ENCODE measurements around the gene NAGPA. TPM values are rescaled to one million over a fixed set of nuclear protein-coding genes. Genes with fewer than 3 reads are reported as not detected.

NAGPA gene
- total and polyA plus RNA-seq, 2 of the 8 experiments (the other 6 are each of a cell fraction or from before 2014, with no cell fraction given), result 10.1 to 13.2 TPM

DNA sequence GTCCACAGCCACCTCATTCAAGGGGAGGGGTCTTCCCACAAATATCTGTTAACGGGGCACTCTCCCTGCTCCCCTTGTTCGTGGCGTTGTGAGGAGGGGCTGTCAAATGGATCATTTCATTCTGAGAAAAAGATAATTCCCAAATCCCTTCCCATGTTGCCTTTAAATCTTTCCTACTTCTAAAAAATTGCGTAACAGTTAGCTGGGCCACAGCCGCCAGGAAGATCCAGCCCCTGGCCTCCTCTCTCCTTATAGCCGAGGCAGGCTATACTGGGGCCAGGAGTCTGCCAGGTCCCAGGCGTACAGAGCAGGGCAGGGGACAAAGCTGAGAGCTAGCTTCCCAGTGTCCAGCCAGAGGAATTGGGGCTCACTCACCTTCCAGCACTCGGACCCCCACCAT lies 31.6 kb upstream of the NAGPA start:
- Histone ChIP-seq H3K23me2 (ENCODE audit: low read depth, low read length) (no peaks in the 10 kb centered on the region), H3K27ac (ENCODE audit: low read depth, low read length) (no peak overlapping the region), H3K9me3 (ENCODE audit: insufficient read depth in 2 of 2, low read depth in 1 of 2, low read length in 1 of 2) (no peaks in the 10 kb centered on the region), H2BK120ac (replicated peaks; ENCODE audit: low read depth, low read length) (no peak overlapping the region), H4K5ac (ENCODE audit: insufficient read length, low read depth, low read length) (no peak overlapping the region), H3K27me3 (replicated peaks in 1 of 4; ENCODE audit: control insufficient read depth in 3 of 4, extremely low read depth in 1 of 4, insufficient read depth in 3 of 4, low read length in 3 of 4) (0 out of 7 replicates have a peak, but pooled peaks cover 0 to 3% (median 0%) of the 10 kb centered on the region in 4 experiments), H3K14ac (ENCODE audit: insufficient read length) (no peak overlapping the region), H2BK12ac (ENCODE audit: low read depth, low read length) (no peak overlapping the region), H4K8ac (ENCODE audit: extremely low read depth, insufficient read depth, low read length) (peak overlapping the region; percentile 75; the same call in 1 of the 2 replicates), H2BK5ac (ENCODE audit: low read depth, low read length) (peak overlapping the region; percentile 52; the same call in 1 of the 2 replicates), H3K56ac (replicated peaks; ENCODE audit: insufficient read length, low read depth, low read length) (no peak overlapping the region), H2AK5ac (ENCODE audit: low read depth, low read length) (no peak overlapping the region), H4K20me1 (replicated peaks in 1 of 2; ENCODE audit: control insufficient read depth in 1 of 2, insufficient read depth in 2 of 2, low read length in 2 of 2) (no peaks in the 10 kb centered on the region), H3K36me3 (ENCODE audit: control insufficient read depth in 2 of 4, insufficient read depth in 4 of 4, low read length in 3 of 4) (no peaks in the 10 kb centered on the region), H3K79me2 (ENCODE audit: control insufficient read depth in 1 of 2, insufficient read depth in 2 of 2, low read length in 2 of 2) (no peaks in the 10 kb centered on the region), H2AFZ (ENCODE audit: low read length) (no peak overlapping the region), H3K18ac (ENCODE audit: extremely low read depth, low read length) (no peak overlapping the region), H3K4ac (replicated peaks; ENCODE audit: insufficient read length, low read depth, low read length) (no peak overlapping the region), H3K9ac (replicated peaks in 1 of 4; ENCODE audit: extremely low read depth in 1 of 4, low read depth in 3 of 4, low read length in 3 of 4) (no peak overlapping the region), H2BK15ac (ENCODE audit: low read length) (no peak overlapping the region), H3K79me1 (ENCODE audit: low read depth, low read length) (no peaks in the 10 kb centered on the region), H2BK20ac (ENCODE audit: low read length) (no peak overlapping the region), H3K4me2 (ENCODE audit: insufficient read depth in 1 of 2, low read depth in 2 of 2, low read length in 2 of 2) (no peak overlapping the region), H3K23ac (ENCODE audit: insufficient read length) (no peak overlapping the region), H3K4me1 (replicated peaks in 1 of 4; ENCODE audit: control insufficient read depth in 3 of 4, insufficient read depth in 4 of 4, low read length in 3 of 4) (peaks cover 0 to 4% (median 1%) of the 10 kb centered on the region in 4 experiments; a peak in 6 of 7 replicates), H4K91ac (replicated peaks; ENCODE audit: insufficient read length, low read length) (no peak overlapping the region), H3K4me3 (ENCODE audit: extremely low read depth in 1 of 4, insufficient read depth in 2 of 4, low read depth in 3 of 4, low read length in 4 of 4) (no peak overlapping the region)
- DNase-seq (ENCODE audit: low read depth in 1 of 2, low spot score in 2 of 2), result no peak
- CTCF ChIA-PET (ENCODE audit: partially characterized antibody), result interaction anchor here (1.0 to 28.8 kb wide), 4 partner anchors 10 to 31 kb away, joined by 3 to 625 read pairs (median 11); partner anchors contain the start of genes ALG1 and EEF2KMT
- WGBS, 2 experiments (ENCODE audit: extremely low coverage in 1 of 2, insufficient coverage in 1 of 2, insufficient read length in 1 of 2, insufficient replicate concordance in 2 of 2, low coverage in 1 of 2, low lambda C conversion rate in 2 of 2, missing lambda C conversion rate in 1 of 2), result 90% methylated on average over 8 of the region's 8 CpGs; no CpG with 5 or more reads in 1 of the 2 experiments
- TF ChIP-seq RXRA (IDR thresholded peaks at IDR 0.05; ENCODE audit: insufficient read depth, low read depth, low read length) (no peak), CEBPB (IDR thresholded peaks at IDR 0.05; ENCODE audit: low read depth, low read length) (peak; percentile 72)
- POLR2A ChIA-PET (ENCODE audit: partially characterized antibody), result interaction anchor here (1.9 kb wide), 1 partner anchor 10 kb away, joined by 7 read pairs; no protein-coding TSS in a partner anchor
- FAIRE-seq, result no peak

Measured in H1 (cell line).